H1 (cell line): ENCODE results near the gene ADO. TPM values are rescaled to one million over a fixed set of nuclear protein-coding genes. Genes with fewer than 3 reads are reported as not detected.

Source experiments
- BACH1 ChIP-seq: IDR thresholded peaks from 2 replicates; pipeline ENCODE4 v1.6.1; 2012; ENCODE audit warnings: low read length, improper control_type of control experiment
- polyA plus RNA-seq, 7 experiments: library from polyadenylated mRNA; depleted of rRNA in 3 of 7; stranded (reverse) in 5 of 7; unstranded in 2 of 7; fragments of >200 nt in 5 of 7; fragments of 200-250 nt in 2 of 7; gene quantifications; 1 replicate in 5 of 7; 2 replicates in 1 of 7; 4 replicates in 1 of 7; pipeline versions ENCODE4 v1.2.1 to v1.2.3, GENCODE V29; 2011 to 2013; ENCODE audit warnings: missing spikeins in 2 of 7, mixed read lengths in 2 of 7
- total RNA-seq: library from RNA; stranded (reverse); fragmentation: NEBNext Ultra II Directional; extraction: Animal tissue kit (Norgen Biotek cat#: 25700); gene quantifications from 2 replicates; pipeline ENCODE4 v1.2.1, GENCODE V29; 2021
- TF ChIP-seq, protein P1 (sequence below): fragments of 300-600 bp; sonication (generic); IDR thresholded peaks from 2 replicates; pipeline ENCODE4 v1.7.1; 2012; ENCODE audit warnings: low read length, moderate library complexity, mild to moderate bottlenecking, inconsistent platforms; ENCODE audit not compliant: insufficient replicate concordance

The ADO gene
- total and polyA plus RNA-seq, 2 of the 8 experiments (the other 6 are each of a cell fraction or from before 2014, with no cell fraction given) = 18.7 to 27.9 TPM

- TF ChIP-seq, protein P1, sequence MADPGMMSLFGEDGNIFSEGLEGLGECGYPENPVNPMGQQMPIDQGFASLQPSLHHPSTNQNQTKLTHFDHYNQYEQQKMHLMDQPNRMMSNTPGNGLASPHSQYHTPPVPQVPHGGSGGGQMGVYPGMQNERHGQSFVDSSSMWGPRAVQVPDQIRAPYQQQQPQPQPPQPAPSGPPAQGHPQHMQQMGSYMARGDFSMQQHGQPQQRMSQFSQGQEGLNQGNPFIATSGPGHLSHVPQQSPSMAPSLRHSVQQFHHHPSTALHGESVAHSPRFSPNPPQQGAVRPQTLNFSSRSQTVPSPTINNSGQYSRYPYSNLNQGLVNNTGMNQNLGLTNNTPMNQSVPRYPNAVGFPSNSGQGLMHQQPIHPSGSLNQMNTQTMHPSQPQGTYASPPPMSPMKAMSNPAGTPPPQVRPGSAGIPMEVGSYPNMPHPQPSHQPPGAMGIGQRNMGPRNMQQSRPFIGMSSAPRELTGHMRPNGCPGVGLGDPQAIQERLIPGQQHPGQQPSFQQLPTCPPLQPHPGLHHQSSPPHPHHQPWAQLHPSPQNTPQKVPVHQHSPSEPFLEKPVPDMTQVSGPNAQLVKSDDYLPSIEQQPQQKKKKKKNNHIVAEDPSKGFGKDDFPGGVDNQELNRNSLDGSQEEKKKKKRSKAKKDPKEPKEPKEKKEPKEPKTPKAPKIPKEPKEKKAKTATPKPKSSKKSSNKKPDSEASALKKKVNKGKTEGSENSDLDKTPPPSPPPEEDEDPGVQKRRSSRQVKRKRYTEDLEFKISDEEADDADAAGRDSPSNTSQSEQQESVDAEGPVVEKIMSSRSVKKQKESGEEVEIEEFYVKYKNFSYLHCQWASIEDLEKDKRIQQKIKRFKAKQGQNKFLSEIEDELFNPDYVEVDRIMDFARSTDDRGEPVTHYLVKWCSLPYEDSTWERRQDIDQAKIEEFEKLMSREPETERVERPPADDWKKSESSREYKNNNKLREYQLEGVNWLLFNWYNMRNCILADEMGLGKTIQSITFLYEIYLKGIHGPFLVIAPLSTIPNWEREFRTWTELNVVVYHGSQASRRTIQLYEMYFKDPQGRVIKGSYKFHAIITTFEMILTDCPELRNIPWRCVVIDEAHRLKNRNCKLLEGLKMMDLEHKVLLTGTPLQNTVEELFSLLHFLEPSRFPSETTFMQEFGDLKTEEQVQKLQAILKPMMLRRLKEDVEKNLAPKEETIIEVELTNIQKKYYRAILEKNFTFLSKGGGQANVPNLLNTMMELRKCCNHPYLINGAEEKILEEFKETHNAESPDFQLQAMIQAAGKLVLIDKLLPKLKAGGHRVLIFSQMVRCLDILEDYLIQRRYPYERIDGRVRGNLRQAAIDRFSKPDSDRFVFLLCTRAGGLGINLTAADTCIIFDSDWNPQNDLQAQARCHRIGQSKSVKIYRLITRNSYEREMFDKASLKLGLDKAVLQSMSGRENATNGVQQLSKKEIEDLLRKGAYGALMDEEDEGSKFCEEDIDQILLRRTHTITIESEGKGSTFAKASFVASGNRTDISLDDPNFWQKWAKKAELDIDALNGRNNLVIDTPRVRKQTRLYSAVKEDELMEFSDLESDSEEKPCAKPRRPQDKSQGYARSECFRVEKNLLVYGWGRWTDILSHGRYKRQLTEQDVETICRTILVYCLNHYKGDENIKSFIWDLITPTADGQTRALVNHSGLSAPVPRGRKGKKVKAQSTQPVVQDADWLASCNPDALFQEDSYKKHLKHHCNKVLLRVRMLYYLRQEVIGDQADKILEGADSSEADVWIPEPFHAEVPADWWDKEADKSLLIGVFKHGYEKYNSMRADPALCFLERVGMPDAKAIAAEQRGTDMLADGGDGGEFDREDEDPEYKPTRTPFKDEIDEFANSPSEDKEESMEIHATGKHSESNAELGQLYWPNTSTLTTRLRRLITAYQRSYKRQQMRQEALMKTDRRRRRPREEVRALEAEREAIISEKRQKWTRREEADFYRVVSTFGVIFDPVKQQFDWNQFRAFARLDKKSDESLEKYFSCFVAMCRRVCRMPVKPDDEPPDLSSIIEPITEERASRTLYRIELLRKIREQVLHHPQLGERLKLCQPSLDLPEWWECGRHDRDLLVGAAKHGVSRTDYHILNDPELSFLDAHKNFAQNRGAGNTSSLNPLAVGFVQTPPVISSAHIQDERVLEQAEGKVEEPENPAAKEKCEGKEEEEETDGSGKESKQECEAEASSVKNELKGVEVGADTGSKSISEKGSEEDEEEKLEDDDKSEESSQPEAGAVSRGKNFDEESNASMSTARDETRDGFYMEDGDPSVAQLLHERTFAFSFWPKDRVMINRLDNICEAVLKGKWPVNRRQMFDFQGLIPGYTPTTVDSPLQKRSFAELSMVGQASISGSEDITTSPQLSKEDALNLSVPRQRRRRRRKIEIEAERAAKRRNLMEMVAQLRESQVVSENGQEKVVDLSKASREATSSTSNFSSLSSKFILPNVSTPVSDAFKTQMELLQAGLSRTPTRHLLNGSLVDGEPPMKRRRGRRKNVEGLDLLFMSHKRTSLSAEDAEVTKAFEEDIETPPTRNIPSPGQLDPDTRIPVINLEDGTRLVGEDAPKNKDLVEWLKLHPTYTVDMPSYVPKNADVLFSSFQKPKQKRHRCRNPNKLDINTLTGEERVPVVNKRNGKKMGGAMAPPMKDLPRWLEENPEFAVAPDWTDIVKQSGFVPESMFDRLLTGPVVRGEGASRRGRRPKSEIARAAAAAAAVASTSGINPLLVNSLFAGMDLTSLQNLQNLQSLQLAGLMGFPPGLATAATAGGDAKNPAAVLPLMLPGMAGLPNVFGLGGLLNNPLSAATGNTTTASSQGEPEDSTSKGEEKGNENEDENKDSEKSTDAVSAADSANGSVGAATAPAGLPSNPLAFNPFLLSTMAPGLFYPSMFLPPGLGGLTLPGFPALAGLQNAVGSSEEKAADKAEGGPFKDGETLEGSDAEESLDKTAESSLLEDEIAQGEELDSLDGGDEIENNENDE = no peak
- TF ChIP-seq BACH1 = no peak
- TF ChIP-seq, all 59 proteins: peak for 1
Observed at GRCh38 chr10:62817121-62817765, 12.7 kb downstream of the ADO start (continued).
